SU-DHL-6 (cell line): Measurements from ENCODE around the gene MSH3.

Source experiments
- H2AFZ ChIP-seq: fragments of 200-600 bp; sonication (generic); 2 replicates; pipeline ENCODE4 v1.6.1; 2014; ENCODE audit warnings: low read depth, mild to moderate bottlenecking, moderate library complexity, mixed read lengths, antibody characterized with exemption, low read length; ENCODE audit not compliant: severe bottlenecking
- H3F3A ChIP-seq: fragments of 200-600 bp; shearing (Covaris generic); 2 replicates; pipeline ENCODE4 v1.6.0; 2016; ENCODE audit warnings: antibody characterized with exemption, mild to moderate bottlenecking; ENCODE audit not compliant: insufficient read depth
- H3K27ac ChIP-seq: fragments of 200-600 bp; sonication (generic); 2 replicates; pipeline ENCODE4 v1.5.1; 2016; ENCODE audit warnings: low read depth, mild to moderate bottlenecking, low read length, moderate library complexity, mixed read lengths
- H3K27me3 ChIP-seq: fragments of 200-600 bp; sonication (generic), shearing (Covaris generic); 2 replicates; pipeline ENCODE4 v1.6.0; 2014; ENCODE audit warnings: mild to moderate bottlenecking, low read length
- H3K36me3 ChIP-seq: fragments of 200-600 bp; sonication (generic); 2 replicates; pipeline ENCODE4 v1.6.1; 2014; ENCODE audit warnings: mild to moderate bottlenecking, low read length, mixed read lengths
- H3K4me2 ChIP-seq: fragments of 300-600, 200-600 bp; shearing (Covaris generic), sonication (generic); 2 replicates; pipeline ENCODE4 v1.6.0; 2014; ENCODE audit warnings: low read length, low read depth, mild to moderate bottlenecking; ENCODE audit not compliant: poor library complexity, severe bottlenecking
- H3K4me3 ChIP-seq: fragments of 200-600 bp; sonication (generic); 2 replicates; pipeline ENCODE4 v1.5.1; 2014; ENCODE audit warnings: antibody characterized with exemption, low read length, mild to moderate bottlenecking, mixed read lengths; ENCODE audit not compliant: insufficient read depth, poor library complexity, severe bottlenecking
- H3K79me2 ChIP-seq: fragments of 200-600 bp; sonication (generic); 2 replicates; pipeline ENCODE4 v1.6.1; 2014; ENCODE audit warnings: mild to moderate bottlenecking, low read length, moderate library complexity; ENCODE audit not compliant: insufficient read depth
- H3K9ac ChIP-seq: fragments of 200-600 bp; sonication (generic); 2 replicates; pipeline ENCODE4 v1.7.0; 2014; ENCODE audit warnings: mild to moderate bottlenecking, low read length
- H3K9me2 ChIP-seq: fragments of 200-600 bp; sonication (generic); replicated peaks from 2 replicates; pipeline ENCODE4 v1.6.1; 2014; ENCODE audit warnings: low read length; ENCODE audit not compliant: insufficient read depth
- H3K9me3 ChIP-seq: fragments of 200-600 bp; sonication (generic); 2 replicates; pipeline ENCODE4 v1.6.1; 2014; ENCODE audit warnings: low read length, mixed read lengths; ENCODE audit not compliant: insufficient read depth
- H4K20me1 ChIP-seq: fragments of 200-600 bp; sonication (generic); 2 replicates; pipeline ENCODE4 v1.6.1; 2014; ENCODE audit warnings: low read depth, mild to moderate bottlenecking, antibody characterized with exemption, low read length, moderate library complexity, mixed read lengths
- CTCF ChIP-seq: fragments of 200-600 bp; sonication (generic); IDR thresholded peaks from one replicate; pipeline ENCODE4 v1.5.1; 2017; ENCODE audit warnings: antibody characterized with exemption, mild to moderate bottlenecking, low read length, moderate library complexity; ENCODE audit not compliant: insufficient read depth, poor library complexity, severe bottlenecking
- EZH2phosphoT487 ChIP-seq: fragments of 200-600 bp; sonication (generic), shearing (Covaris generic); conservative IDR thresholded peaks from 2 replicates; pipeline ENCODE4 v1.6.1; 2018; ENCODE audit warnings: mild to moderate bottlenecking, antibody characterized with exemption, low read length, moderate library complexity, mixed read lengths

MSH3 gene

GRCh38 chr5:80634193-80634592 is 20.3 kb upstream of the MSH3 start:
- H2AFZ ChIP-seq = no peak overlapping the region
- H3K79me2 ChIP-seq = no peaks in the 10 kb centered on the region; the same call in 1 of the 2 replicates
- H3K4me2 ChIP-seq = no peak overlapping the region
- H3K9me3 ChIP-seq = no peaks in the 10 kb centered on the region
- no peaks in the 10 kb centered on the region for H4K20me1 ChIP-seq
- peaks cover 8% of the 10 kb centered on the region; the same call in 1 of the 2 replicates for H3F3A ChIP-seq
- H3K27ac ChIP-seq = no peak overlapping the region
- peaks cover 64% of the 10 kb centered on the region for H3K36me3 ChIP-seq
- H3K4me3 ChIP-seq = no peak overlapping the region
- H3K9me2 ChIP-seq = no peaks in the 10 kb centered on the region
- H3K27me3 ChIP-seq = no peaks in the 10 kb centered on the region
- TF ChIP-seq CTCF (no peak), EZH2phosphoT487 (no peak)
- no peak overlapping the region for H3K9ac ChIP-seq

- Histone ChIP-seq H3K27ac (no peak overlapping the region), H3K9ac (no peak overlapping the region), H3K79me2 (peaks cover 19% of the 10 kb centered on the region; the same call in 1 of the 2 replicates), H3K27me3 (no peaks in the 10 kb centered on the region), H3K4me2 (no peak overlapping the region), H3K9me3 (no peaks in the 10 kb centered on the region), H3K9me2 (no peaks in the 10 kb centered on the region), H2AFZ (no peak overlapping the region), H3K36me3 (peaks cover 45% of the 10 kb centered on the region), H3F3A (peaks cover 6% of the 10 kb centered on the region; the same call in 1 of the 2 replicates), H3K4me3 (no peak overlapping the region), H4K20me1 (no peaks in the 10 kb centered on the region)
- TF ChIP-seq EZH2phosphoT487 = no peak
Observed at GRCh38 chr5:80641353-80641752, 13.1 kb upstream of the MSH3 start.

GRCh38 chr5:80644900-80645299 is 9.6 kb upstream of the MSH3 start:
- H4K20me1 ChIP-seq = no peaks in the 10 kb centered on the region
- H3K4me3 ChIP-seq = no peak overlapping the region
- H3F3A ChIP-seq = peaks cover 6% of the 10 kb centered on the region; the same call in 1 of the 2 replicates
- no peaks in the 10 kb centered on the region for H3K9me2 ChIP-seq
- H3K9me3 ChIP-seq = no peaks in the 10 kb centered on the region
- no peak overlapping the region for H3K27ac ChIP-seq
- H3K9ac ChIP-seq = no peak overlapping the region
- no peak overlapping the region for H3K4me2 ChIP-seq
- no peak overlapping the region for H2AFZ ChIP-seq
- peaks cover 27% of the 10 kb centered on the region; the same call in 1 of the 2 replicates for H3K79me2 ChIP-seq
- H3K27me3 ChIP-seq = no peaks in the 10 kb centered on the region
- peaks cover 37% of the 10 kb centered on the region for H3K36me3 ChIP-seq
- TF ChIP-seq EZH2phosphoT487 (no peak), CTCF (no peak)

GRCh38 chr5:80646926-80647325 is 7.5 kb upstream of the MSH3 start:
- Histone ChIP-seq H3K9me3 (no peaks in the 10 kb centered on the region), H3K36me3 (peaks cover 34% of the 10 kb centered on the region), H2AFZ (no peak overlapping the region), H3K9me2 (no peaks in the 10 kb centered on the region), H3K27ac (no peak overlapping the region), H3F3A (peaks cover 6% of the 10 kb centered on the region; the same call in 1 of the 2 replicates), H3K4me3 (no peak overlapping the region), H3K27me3 (no peaks in the 10 kb centered on the region), H3K9ac (no peak overlapping the region), H3K4me2 (no peak overlapping the region), H4K20me1 (no peaks in the 10 kb centered on the region), H3K79me2 (peaks cover 26% of the 10 kb centered on the region; the same call in 1 of the 2 replicates)
- TF ChIP-seq EZH2phosphoT487 (no peak), CTCF (no peak)
